HG03196 (cell line): ENCODE measurements around the gene FURIN.
"Not testable (repeated sequence)": the region's sequence is repeated elsewhere in the genome, so short reads cannot be mapped to it uniquely, and the experiment has no call there.

Source experiments
- ATAC-seq: cut with Tn5 transposase; IDR thresholded peaks from one replicate; pipeline ENCODE4 v1.9.1; 2021; ENCODE audit not compliant: unreplicated experiment

Gene FURIN

GRCh38 chr15:90881978-90882721 lies 13.8 kb downstream of the FURIN start:
- no peak for ATAC-seq

- ATAC-seq: no peak
Measured at GRCh38 chr15:90882781-90883525, 14.6 kb downstream of the FURIN start.

- ATAC-seq: no peak
Measured at GRCh38 chr15:90883526-90883975, 15.2 kb downstream of the FURIN start.

- no peak for ATAC-seq
Measured at GRCh38 chr15:90883976-90884718, 15.8 kb downstream of the FURIN start, which contains the start of gene FES. TSS of gene FES (plus strand) at chr15:90884504. CDS start at chr15:90885046, 542 bp downstream.

GRCh38 chr15:90884719-90885431 lies 16.5 kb downstream of the FURIN start:
- ATAC-seq: no peak

GRCh38 chr15:90885432-90886290 lies 17.3 kb downstream of the FURIN start:
- no peak for ATAC-seq

GRCh38 chr15:90886291-90886614 lies 17.9 kb downstream of the FURIN start:
- no peak for ATAC-seq

- no peak for ATAC-seq
Measured at GRCh38 chr15:90887037-90887481, 18.7 kb downstream of the FURIN start.

- no peak for ATAC-seq
Measured at GRCh38 chr15:90889313-90889730, 20.9 kb downstream of the FURIN start.

- no peak for ATAC-seq
Measured at GRCh38 chr15:90889736-90890456, 21.5 kb downstream of the FURIN start.

- ATAC-seq: no peak
Measured at GRCh38 chr15:90890839-90891238, 22.5 kb downstream of the FURIN start.

- no peak for ATAC-seq
Measured at GRCh38 chr15:90891346-90891949, 23.1 kb downstream of the FURIN start.

- ATAC-seq: no peak
Measured at GRCh38 chr15:90892023-90892422, 23.6 kb downstream of the FURIN start.

GRCh38 chr15:90892498-90893174 lies 24.2 kb downstream of the FURIN start:
- ATAC-seq: no peak

- ATAC-seq: no peak
Measured at GRCh38 chr15:90893175-90894090, 25.0 kb downstream of the FURIN start.

- ATAC-seq: no peak
Measured at GRCh38 chr15:90895571-90896117, 27.3 kb downstream of the FURIN start.

GRCh38 chr15:90897131-90897655 lies 28.8 kb downstream of the FURIN start:
- not testable (repeated sequence) for ATAC-seq
